H9 (cell line): ENCODE measurements around the gene FKBP10. TPM values are rescaled to one million over a fixed set of nuclear protein-coding genes. Genes with fewer than 3 reads are reported as not detected.
A peak's percentile ranks its signal among the peaks of the same experiment; 100 is the strongest.

ENCODE experiments used
- DNase-seq: peaks from one replicate; pipeline ENCODE4 v3.0.0-alpha.2; 2017
- H2AFZ ChIP-seq: one replicate; pipeline ENCODE4 v1.6.1; 2013; ENCODE audit warnings: mild to moderate bottlenecking, low read length, control low read depth, moderate library complexity
- H2AK5ac ChIP-seq: 2 replicates; pipeline ENCODE4 v1.6.1; 2013; ENCODE audit warnings: low read length, control low read depth, mixed read lengths; ENCODE audit not compliant: insufficient read length
- H2BK120ac ChIP-seq: one replicate; pipeline ENCODE4 v1.6.1; 2013; ENCODE audit warnings: low read depth, mild to moderate bottlenecking, low read length, control low read depth, inconsistent platforms; ENCODE audit not compliant: poor library complexity, severe bottlenecking
- H2BK12ac ChIP-seq: 2 replicates; pipeline ENCODE4 v1.6.1; 2013; ENCODE audit warnings: low read length, control low read depth, mixed read lengths, low read depth; ENCODE audit not compliant: insufficient read length
- H2BK15ac ChIP-seq: 2 replicates; pipeline ENCODE4 v1.6.1; 2013; ENCODE audit warnings: low read depth, low read length, control low read depth
- H2BK20ac ChIP-seq: one replicate; pipeline ENCODE4 v1.6.1; 2013; ENCODE audit warnings: low read depth, mild to moderate bottlenecking, low read length, control low read depth, inconsistent platforms; ENCODE audit not compliant: poor library complexity, severe bottlenecking
- H2BK5ac ChIP-seq: 2 replicates; pipeline ENCODE4 v1.6.1; 2013; ENCODE audit warnings: low read length, control low read depth, mixed read lengths; ENCODE audit not compliant: insufficient read length
- H3K14ac ChIP-seq: 2 replicates; pipeline ENCODE4 v1.6.1; 2013; ENCODE audit warnings: low read length, control low read depth; ENCODE audit not compliant: insufficient read depth
- H3K18ac ChIP-seq: 2 replicates; pipeline ENCODE4 v1.6.1; 2013; ENCODE audit warnings: low read depth, mild to moderate bottlenecking, mixed read lengths, low read length, control low read depth; ENCODE audit not compliant: insufficient read length
- H3K23ac ChIP-seq: 2 replicates; pipeline ENCODE4 v1.6.1; 2013; ENCODE audit warnings: low read length, control low read depth, mixed read lengths, low read depth; ENCODE audit not compliant: insufficient read length
- H3K23me2 ChIP-seq: 2 replicates; pipeline ENCODE4 v1.6.1; 2013; ENCODE audit warnings: low read depth, mild to moderate bottlenecking, mixed read lengths, low read length, control low read depth; ENCODE audit not compliant: insufficient read length, poor library complexity, severe bottlenecking
- H3K27ac ChIP-seq: 2 replicates; pipeline ENCODE4 v1.5.1; 2013; ENCODE audit warnings: low read length, control low read depth, mixed read lengths, low read depth; ENCODE audit not compliant: insufficient read length
- H3K27me3 ChIP-seq: 2 replicates; pipeline ENCODE4 v1.6.1; 2013; ENCODE audit warnings: low read length, control low read depth, inconsistent platforms; ENCODE audit not compliant: insufficient read depth
- H3K4ac ChIP-seq: 2 replicates; pipeline ENCODE4 v1.6.1; 2013; ENCODE audit warnings: low read depth, mild to moderate bottlenecking, control low read depth, inconsistent platforms, low read length, moderate library complexity
- H3K4me1 ChIP-seq: 2 replicates; pipeline ENCODE4 v1.6.1; 2013; ENCODE audit warnings: low read length, control low read depth, inconsistent platforms; ENCODE audit not compliant: insufficient read depth
- H3K4me2 ChIP-seq: 2 replicates; pipeline ENCODE4 v1.6.1; 2013; ENCODE audit warnings: low read length, control low read depth, mixed read lengths; ENCODE audit not compliant: insufficient read length, insufficient read depth
- H3K56ac ChIP-seq: 2 replicates; pipeline ENCODE4 v1.6.1; 2013; ENCODE audit warnings: low read depth, mild to moderate bottlenecking, mixed read lengths, low read length, control low read depth; ENCODE audit not compliant: insufficient read length
- H3K79me1 ChIP-seq: 2 replicates; pipeline ENCODE4 v1.6.1; 2013; ENCODE audit warnings: low read depth, mild to moderate bottlenecking, moderate library complexity, low read length, control low read depth, inconsistent platforms; ENCODE audit not compliant: insufficient read depth, poor library complexity, severe bottlenecking
- H3K79me2 ChIP-seq: 2 replicates; pipeline ENCODE4 v1.6.1; 2013; ENCODE audit warnings: low read length, control low read depth, inconsistent platforms; ENCODE audit not compliant: insufficient read depth
- H3K9ac ChIP-seq: 2 replicates; pipeline ENCODE4 v1.6.1; 2013; ENCODE audit warnings: low read length, control low read depth, mixed read lengths; ENCODE audit not compliant: insufficient read length; ENCODE audit errors: extremely low read depth
- H3K9me3 ChIP-seq: one replicate; pipeline ENCODE4 v1.6.1; 2013; ENCODE audit warnings: low read depth, low read length, inconsistent platforms; ENCODE audit not compliant: control insufficient read depth
- H3T11ph ChIP-seq: one replicate; pipeline ENCODE4 v1.6.1; 2013; ENCODE audit warnings: mild to moderate bottlenecking, low read length, control low read depth, inconsistent platforms
- H4K20me1 ChIP-seq: one replicate; pipeline ENCODE4 v1.6.1; 2013; ENCODE audit not compliant: control insufficient read depth, insufficient read length, insufficient read depth
- H4K5ac ChIP-seq: 2 replicates; pipeline ENCODE4 v1.6.1; 2013; ENCODE audit warnings: low read depth, mild to moderate bottlenecking, mixed read lengths, low read length, control low read depth; ENCODE audit not compliant: insufficient read length
- H4K8ac ChIP-seq: replicated peaks from 2 replicates; pipeline ENCODE4 v1.6.1; 2013; ENCODE audit warnings: low read length, control low read depth, mixed read lengths, low read depth; ENCODE audit not compliant: insufficient read length
- H4K91ac ChIP-seq: 2 replicates; pipeline ENCODE4 v1.6.1; 2013; ENCODE audit warnings: low read depth, mild to moderate bottlenecking, moderate library complexity, mixed read lengths, low read length, control low read depth; ENCODE audit not compliant: insufficient read length
- H3K27ac Mint-ChIP-seq, 3 experiments: 2 replicates in 2 of 3; 3 replicates in 1 of 3; pipeline ENCODE4 v1.8.0; 2020 to 2021; ENCODE audit warnings: mixed read lengths in 3 of 3, mild to moderate bottlenecking in 1 of 3, moderate library complexity in 1 of 3
- H3K27me3 Mint-ChIP-seq: 2 replicates; pipeline ENCODE4 v1.8.0; 2021; ENCODE audit warnings: low read depth, mild to moderate bottlenecking, moderate library complexity, mixed read lengths
- H3K36me3 Mint-ChIP-seq, 3 experiments: 2 replicates in 2 of 3; 3 replicates in 1 of 3; pipeline ENCODE4 v1.8.0; 2020 to 2021; ENCODE audit warnings: low read depth in 3 of 3, mixed read lengths in 3 of 3; ENCODE audit not compliant: insufficient read depth in 1 of 3
- H3K4me1 Mint-ChIP-seq, 2 experiments: 2 replicates each; pipeline ENCODE4 v1.8.0; 2020; ENCODE audit warnings: mixed read lengths in 2 of 2
- H3K4me3 Mint-ChIP-seq, 2 experiments: 2 replicates in 1 of 2; 3 replicates in 1 of 2; pipeline ENCODE4 v1.8.0; 2020 to 2021; ENCODE audit warnings: mild to moderate bottlenecking in 2 of 2, mixed read lengths in 2 of 2, moderate library complexity in 1 of 2
- H3K9me3 Mint-ChIP-seq, 2 experiments: 2 replicates in 1 of 2; 3 replicates in 1 of 2; pipeline ENCODE4 v1.8.0; 2020; ENCODE audit warnings: mild to moderate bottlenecking in 2 of 2, mixed read lengths in 2 of 2, moderate library complexity in 1 of 2
- CTCF ChIP-seq: fragments of 200-600 bp; sonication (generic); conservative IDR thresholded peaks from 3 replicates; pipeline ENCODE4 v1.8.0; 2021; ENCODE audit warnings: antibody characterized with exemption, mild to moderate bottlenecking
- WGBS: extraction: QIAGEN DNeasy Blood & Tissue Kit; methylation state at CpG from one replicate; pipeline ENCODE4 v1.1.7; 2013; ENCODE audit warnings: missing lambda C conversion rate, low lambda C conversion rate, mixed read lengths; ENCODE audit not compliant: insufficient read length; ENCODE audit errors: extremely low coverage; 5-methylcytosine and 5-hydroxymethylcytosine counted together
- total RNA-seq: library from RNA; stranded (reverse); gene quantifications from 2 replicates; pipeline ENCODE4 v1.2.1, GENCODE V29; 2021

The FKBP10 gene
- total RNA-seq, 1 experiment from 2014 or later: 166 TPM

GRCh38 chr17:41823580-41823979, 10.8 kb downstream of the FKBP10 start:
- no peak overlapping the region for H3K4me2 ChIP-seq

More at GRCh38 chr17:41823580-41823979, 10.8 kb downstream of the FKBP10 start:
- Histone ChIP-seq H3K4ac (no peak overlapping the region), H3K18ac (no peak overlapping the region), H2BK5ac (no peak overlapping the region), H4K91ac (no peak overlapping the region), H2AK5ac (no peak overlapping the region), H3T11ph (no peak overlapping the region), H2BK12ac (no peak overlapping the region), H3K23ac (no peak overlapping the region), H3K79me2 (no peaks in the 10 kb centered on the region), H3K27ac (no peak overlapping the region), H2BK15ac (no peak overlapping the region), H3K56ac (no peak overlapping the region), H2BK120ac (no peak overlapping the region), H2AFZ (no peak overlapping the region), H4K20me1 (no peaks in the 10 kb centered on the region), H3K4me1 (no peaks in the 10 kb centered on the region), H3K27me3 (no peaks in the 10 kb centered on the region), H2BK20ac (no peak overlapping the region), H4K8ac (no peak overlapping the region), H3K14ac (no peak overlapping the region), H3K23me2 (no peaks in the 10 kb centered on the region), H3K9me3 (no peaks in the 10 kb centered on the region), H3K79me1 (no peaks in the 10 kb centered on the region), H4K5ac (no peak overlapping the region), H3K9ac (no peak overlapping the region)
- Mint-ChIP-seq H3K9me3 (no peaks in the 10 kb centered on the region), H3K4me1 (peaks cover 8 to 18% of the 10 kb centered on the region in 2 experiments; a peak in 3 of 4 replicates), H3K36me3 (peaks cover 17 to 57% (median 48%) of the 10 kb centered on the region in 3 experiments; a peak in 6 of 7 replicates), H3K27ac (peak overlapping the region; percentile 45 to 72 (median 64); a peak in 4 of 7 replicates), H3K4me3 (no peak overlapping the region; a peak in 1 of 5 replicates), H3K27me3 (no peaks in the 10 kb centered on the region)
- DNase-seq: no peak
- TF ChIP-seq CTCF: no peak
- no CpG with 5 or more reads among the region's 7 CpGs for WGBS
